IgD-negative memory B cell (primary cell): ENCODE measurements around the gene WHRN. TPM values are rescaled to one million over a fixed set of nuclear protein-coding genes. Genes with fewer than 3 reads are reported as not detected.

ENCODE experiments used
- H3K27ac Mint-ChIP-seq, 3 donors: one replicate each; pipeline ENCODE4 v1.8.0; 2020 to 2022; ENCODE audit warnings: mild to moderate bottlenecking in 3 of 3, mixed read lengths in 3 of 3, moderate library complexity in 1 of 3
- H3K27me3 Mint-ChIP-seq: one replicate; pipeline ENCODE4 v1.8.0; 2021; ENCODE audit warnings: mixed read lengths
- H3K36me3 Mint-ChIP-seq: one replicate; pipeline ENCODE4 v1.8.0; 2020; ENCODE audit warnings: mild to moderate bottlenecking, mixed read lengths
- H3K4me1 Mint-ChIP-seq, 3 donors: one replicate each; pipeline ENCODE4 v1.8.0; 2020 to 2022; ENCODE audit warnings: mixed read lengths in 3 of 3, mild to moderate bottlenecking in 1 of 3
- H3K4me3 Mint-ChIP-seq, 4 donors: one replicate each; pipeline ENCODE4 v1.8.0; 2020 to 2022; ENCODE audit warnings: mild to moderate bottlenecking in 4 of 4, mixed read lengths in 4 of 4, moderate library complexity in 3 of 4
- H3K9me3 Mint-ChIP-seq, 3 donors: one replicate each; pipeline ENCODE4 v1.8.0; 2020 to 2021; ENCODE audit warnings: mixed read lengths in 3 of 3, mild to moderate bottlenecking in 1 of 3
- polyA plus RNA-seq: library from polyadenylated mRNA; unstranded; fragments of 300-500 nt; fragmentation: Illumina TruSeq; gene quantifications from one replicate; pipeline ENCODE4 v1.2.3, GENCODE V29; 2021

WHRN gene
- polyA plus RNA-seq, 1 donor from 2014 or later = 0.89 TPM

GRCh38 chr9:114503522-114504340 is 1.5 kb downstream of the WHRN start:
- H3K36me3 Mint-ChIP-seq = no peaks in the 10 kb centered on the region
- peaks cover 24 to 34% (median 27%) of the 10 kb centered on the region in 3 donors for H3K4me1 Mint-ChIP-seq

GRCh38 chr9:114503009-114503408 is 2.3 kb downstream of the WHRN start:
- H3K27me3 Mint-ChIP-seq = peaks cover 2% of the 10 kb centered on the region
- H3K9me3 Mint-ChIP-seq = no peaks in the 10 kb centered on the region
- H3K4me3 Mint-ChIP-seq = peak overlapping the region in 3 of 4 donors; percentile 44 to 83 (median 68)
- H3K27ac Mint-ChIP-seq = peak overlapping the region; percentile 11 to 95 (median 88)
- H3K4me1 Mint-ChIP-seq = peaks cover 24 to 34% (median 27%) of the 10 kb centered on the region in 3 donors
- H3K36me3 Mint-ChIP-seq = no peaks in the 10 kb centered on the region

More at GRCh38 chr9:114503522-114504340, 1.5 kb downstream of the WHRN start:
- Mint-ChIP-seq H3K4me3 (peak overlapping the region; percentile 70 to 86 (median 76)), H3K27ac (peak overlapping the region; percentile 20 to 95 (median 88)), H3K27me3 (peaks cover 6% of the 10 kb centered on the region), H3K9me3 (no peaks in the 10 kb centered on the region)

- no peaks in the 10 kb centered on the region for H3K27me3 Mint-ChIP-seq
- no peaks in the 10 kb centered on the region for H3K36me3 Mint-ChIP-seq
- peak overlapping the region; percentile 88 to 91 (median 88) for H3K27ac Mint-ChIP-seq
- H3K9me3 Mint-ChIP-seq = no peaks in the 10 kb centered on the region
- peak overlapping the region in 1 of 4 donors; percentile 83 for H3K4me3 Mint-ChIP-seq
- H3K4me1 Mint-ChIP-seq = peaks cover 23 to 29% (median 26%) of the 10 kb centered on the region in 3 donors
Measured at GRCh38 chr9:114501796-114502682, 3.2 kb downstream of the WHRN start.

GRCh38 chr9:114500697-114501292 is 4.5 kb downstream of the WHRN start:
- Mint-ChIP-seq H3K9me3 (no peaks in the 10 kb centered on the region), H3K27me3 (no peaks in the 10 kb centered on the region), H3K36me3 (no peaks in the 10 kb centered on the region), H3K27ac (peak overlapping the region in 1 of 3 donors; percentile 37), H3K4me3 (no peak overlapping the region), H3K4me1 (peaks cover 19 to 26% (median 23%) of the 10 kb centered on the region in 3 donors)

GRCh38 chr9:114499941-114500696 is 5.2 kb downstream of the WHRN start:
- peaks cover 14 to 21% (median 20%) of the 10 kb centered on the region in 3 donors for H3K4me1 Mint-ChIP-seq
- no peaks in the 10 kb centered on the region for H3K36me3 Mint-ChIP-seq
- no peak overlapping the region for H3K4me3 Mint-ChIP-seq
- H3K27me3 Mint-ChIP-seq = no peaks in the 10 kb centered on the region
- peak overlapping the region in 1 of 3 donors; percentile 37 for H3K27ac Mint-ChIP-seq
- H3K9me3 Mint-ChIP-seq = no peaks in the 10 kb centered on the region

- H3K4me3 Mint-ChIP-seq = no peak overlapping the region
- no peaks in the 10 kb centered on the region for H3K36me3 Mint-ChIP-seq
- no peaks in the 10 kb centered on the region for H3K27me3 Mint-ChIP-seq
- H3K27ac Mint-ChIP-seq = no peak overlapping the region
- peaks cover 14 to 21% (median 20%) of the 10 kb centered on the region in 3 donors for H3K4me1 Mint-ChIP-seq
- H3K9me3 Mint-ChIP-seq = no peaks in the 10 kb centered on the region
Measured at GRCh38 chr9:114499528-114499927, 5.7 kb downstream of the WHRN start.

GRCh38 chr9:114497727-114498382 is 7.4 kb downstream of the WHRN start:
- Mint-ChIP-seq H3K27me3 (no peaks in the 10 kb centered on the region), H3K4me1 (peaks cover 10 to 15% (median 15%) of the 10 kb centered on the region in 3 donors), H3K9me3 (no peaks in the 10 kb centered on the region), H3K27ac (no peak overlapping the region), H3K4me3 (no peak overlapping the region), H3K36me3 (no peaks in the 10 kb centered on the region)

- H3K4me3 Mint-ChIP-seq = no peak overlapping the region
- peak overlapping the region in 1 of 3 donors; percentile 6 for H3K27ac Mint-ChIP-seq
- no peaks in the 10 kb centered on the region for H3K27me3 Mint-ChIP-seq
- H3K9me3 Mint-ChIP-seq = no peaks in the 10 kb centered on the region
- H3K36me3 Mint-ChIP-seq = no peaks in the 10 kb centered on the region
- peaks cover 4 to 15% (median 13%) of the 10 kb centered on the region in 3 donors for H3K4me1 Mint-ChIP-seq
Measured at GRCh38 chr9:114497236-114497635, 8.0 kb downstream of the WHRN start.

- Mint-ChIP-seq H3K4me3 (no peak overlapping the region), H3K9me3 (no peaks in the 10 kb centered on the region), H3K27me3 (no peaks in the 10 kb centered on the region), H3K27ac (no peak overlapping the region), H3K36me3 (no peaks in the 10 kb centered on the region), H3K4me1 (peaks cover 2 to 13% (median 11%) of the 10 kb centered on the region in 3 donors)
Measured at GRCh38 chr9:114496011-114496410, 9.3 kb downstream of the WHRN start.

- peak overlapping the region in 1 of 3 donors; percentile 46 for H3K27ac Mint-ChIP-seq
- peaks cover 2 to 13% (median 11%) of the 10 kb centered on the region in 3 donors for H3K4me1 Mint-ChIP-seq
- H3K36me3 Mint-ChIP-seq = no peaks in the 10 kb centered on the region
- no peaks in the 10 kb centered on the region for H3K27me3 Mint-ChIP-seq
- H3K9me3 Mint-ChIP-seq = no peaks in the 10 kb centered on the region
- H3K4me3 Mint-ChIP-seq = no peak overlapping the region
Measured at GRCh38 chr9:114494776-114495569, 10.3 kb downstream of the WHRN start.

- H3K4me1 Mint-ChIP-seq = peaks cover 2 to 17% (median 14%) of the 10 kb centered on the region in 3 donors
- H3K4me3 Mint-ChIP-seq = no peak overlapping the region
- no peaks in the 10 kb centered on the region for H3K9me3 Mint-ChIP-seq
- no peak overlapping the region for H3K27ac Mint-ChIP-seq
- H3K27me3 Mint-ChIP-seq = no peaks in the 10 kb centered on the region
- H3K36me3 Mint-ChIP-seq = no peaks in the 10 kb centered on the region
Measured at GRCh38 chr9:114493521-114494184, 11.6 kb downstream of the WHRN start.

- Mint-ChIP-seq H3K36me3 (no peaks in the 10 kb centered on the region), H3K4me1 (peaks cover 2 to 19% (median 18%) of the 10 kb centered on the region in 3 donors), H3K9me3 (no peaks in the 10 kb centered on the region), H3K4me3 (no peak overlapping the region), H3K27me3 (no peaks in the 10 kb centered on the region), H3K27ac (peak overlapping the region in 1 of 3 donors; percentile 69)
Measured at GRCh38 chr9:114492991-114493390, 12.3 kb downstream of the WHRN start.
